ENCODE measurements around the gene TMEM236.
"Not testable (repeated sequence)": the region's sequence is repeated elsewhere in the genome, so short reads cannot be mapped to it uniquely, and the experiment has no call there.

DNA sequence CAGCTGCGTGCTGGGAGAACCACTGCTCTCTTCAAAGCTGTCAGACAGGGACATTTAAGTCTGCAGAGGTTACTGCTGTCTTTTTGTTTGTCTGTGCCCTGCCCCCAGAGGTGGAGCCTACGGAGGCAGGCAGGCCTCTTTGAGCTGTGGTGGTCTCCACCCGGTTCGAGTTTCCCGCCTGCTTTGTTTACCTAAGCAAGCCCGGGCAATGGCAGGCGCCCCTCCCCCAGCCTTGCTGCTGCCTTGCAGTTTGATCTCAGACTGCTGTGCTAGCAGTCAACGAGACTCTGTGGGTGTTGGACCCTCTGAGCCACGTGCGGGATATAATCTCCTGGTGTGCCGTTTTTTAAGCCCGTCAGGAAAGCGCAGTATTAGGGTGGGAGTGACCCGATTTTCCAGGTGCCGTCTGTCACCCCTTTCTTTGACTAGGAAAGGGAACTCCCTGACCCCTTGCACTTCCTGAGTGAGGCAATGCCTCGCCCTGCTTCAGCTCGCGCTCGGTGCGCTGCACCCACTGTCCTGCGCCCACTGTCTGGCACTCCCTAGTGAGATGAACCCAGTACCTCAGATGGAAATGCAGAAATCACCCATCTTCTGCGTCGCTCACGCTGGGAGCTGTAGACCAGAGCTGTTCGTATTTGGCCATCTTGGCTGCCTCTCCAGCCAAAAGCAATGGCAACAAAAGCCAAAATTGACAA lies 29.5 kb upstream of the TMEM236 start:
- TF ChIP-seq, protein P1, sequence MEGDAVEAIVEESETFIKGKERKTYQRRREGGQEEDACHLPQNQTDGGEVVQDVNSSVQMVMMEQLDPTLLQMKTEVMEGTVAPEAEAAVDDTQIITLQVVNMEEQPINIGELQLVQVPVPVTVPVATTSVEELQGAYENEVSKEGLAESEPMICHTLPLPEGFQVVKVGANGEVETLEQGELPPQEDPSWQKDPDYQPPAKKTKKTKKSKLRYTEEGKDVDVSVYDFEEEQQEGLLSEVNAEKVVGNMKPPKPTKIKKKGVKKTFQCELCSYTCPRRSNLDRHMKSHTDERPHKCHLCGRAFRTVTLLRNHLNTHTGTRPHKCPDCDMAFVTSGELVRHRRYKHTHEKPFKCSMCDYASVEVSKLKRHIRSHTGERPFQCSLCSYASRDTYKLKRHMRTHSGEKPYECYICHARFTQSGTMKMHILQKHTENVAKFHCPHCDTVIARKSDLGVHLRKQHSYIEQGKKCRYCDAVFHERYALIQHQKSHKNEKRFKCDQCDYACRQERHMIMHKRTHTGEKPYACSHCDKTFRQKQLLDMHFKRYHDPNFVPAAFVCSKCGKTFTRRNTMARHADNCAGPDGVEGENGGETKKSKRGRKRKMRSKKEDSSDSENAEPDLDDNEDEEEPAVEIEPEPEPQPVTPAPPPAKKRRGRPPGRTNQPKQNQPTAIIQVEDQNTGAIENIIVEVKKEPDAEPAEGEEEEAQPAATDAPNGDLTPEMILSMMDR (IDR thresholded peaks at IDR 0.05; ENCODE audit: low read depth, low read length, poor library complexity, severe bottlenecking), result not testable (repeated sequence)
- not testable (repeated sequence) for TF ChIP-seq EZH2phosphoT487 (IDR thresholded peaks at IDR 0.05; ENCODE audit: borderline replicate concordance, low read length)
